Endodermal cell (in vitro differentiated cells): ENCODE results near the gene SH3BP4. TPM values are rescaled to one million over a fixed set of nuclear protein-coding genes. Genes with fewer than 3 reads are reported as not detected.

ENCODE experiments used
- DNase-seq: peaks from one replicate; pipeline ENCODE4 v3.0.0-alpha.2; 2017
- H3K27ac ChIP-seq: 2 replicates; pipeline ENCODE4 v1.5.1; 2013; ENCODE audit warnings: mild to moderate bottlenecking, low read depth, low read length, moderate library complexity
- H3K27me3 ChIP-seq: 2 replicates; pipeline ENCODE4 v1.6.1; 2013; ENCODE audit warnings: mild to moderate bottlenecking, low read length, moderate library complexity; ENCODE audit not compliant: insufficient read depth, control insufficient read depth, poor library complexity, severe bottlenecking
- H3K36me3 ChIP-seq: 2 replicates; pipeline ENCODE4 v1.7.0; 2013; ENCODE audit warnings: mild to moderate bottlenecking, low read length, moderate library complexity; ENCODE audit not compliant: control insufficient read depth, insufficient read depth
- H3K4me1 ChIP-seq: one replicate; pipeline ENCODE4 v1.7.0; 2013; ENCODE audit warnings: low read length; ENCODE audit not compliant: control insufficient read depth, insufficient read depth
- H3K4me3 ChIP-seq: 2 replicates; pipeline ENCODE4 v1.5.1; 2013; ENCODE audit warnings: mild to moderate bottlenecking, low read length, moderate library complexity
- H3K9ac ChIP-seq: 2 replicates; pipeline ENCODE4 v1.6.1; 2013; ENCODE audit warnings: mild to moderate bottlenecking, low read length, moderate library complexity; ENCODE audit not compliant: poor library complexity, severe bottlenecking; ENCODE audit errors: extremely low read depth
- H3K9me3 ChIP-seq: 2 replicates; pipeline ENCODE4 v1.6.1; 2013; ENCODE audit warnings: mild to moderate bottlenecking, low read length, moderate library complexity; ENCODE audit not compliant: control insufficient read depth
- H3K27ac Mint-ChIP-seq: 2 replicates; pipeline ENCODE4 v1.8.0; 2020; ENCODE audit warnings: mixed read lengths
- H3K27me3 Mint-ChIP-seq: 2 replicates; pipeline ENCODE4 v1.8.0; 2021; ENCODE audit warnings: mild to moderate bottlenecking, mixed read lengths; ENCODE audit not compliant: insufficient read depth
- H3K36me3 Mint-ChIP-seq: 2 replicates; pipeline ENCODE4 v1.8.0; 2020; ENCODE audit warnings: low read depth, mixed read lengths
- H3K4me1 Mint-ChIP-seq: 2 replicates; pipeline ENCODE4 v1.8.0; 2020; ENCODE audit warnings: mixed read lengths
- H3K4me3 Mint-ChIP-seq: 2 replicates; pipeline ENCODE4 v1.8.0; 2020; ENCODE audit warnings: mild to moderate bottlenecking, moderate library complexity, mixed read lengths
- H3K9me3 Mint-ChIP-seq: 2 replicates; pipeline ENCODE4 v1.8.0; 2020; ENCODE audit warnings: mild to moderate bottlenecking, mixed read lengths
- WGBS, 2 experiments: methylation state at CpG; one replicate each; pipeline versions ENCODE4 v1.1.5 to v1.1.7; 2013; ENCODE audit warnings: missing lambda C conversion rate in 2 of 2, mixed read lengths in 1 of 2; ENCODE audit not compliant: insufficient coverage in 1 of 2, insufficient read length in 1 of 2; 5-methylcytosine and 5-hydroxymethylcytosine counted together
- total RNA-seq, 2 donors: library from RNA; stranded (reverse); fragmentation: NEBNext Ultra II Directional in 1 of 2; extraction: Animal tissue kit (Norgen Biotek cat#: 25700) in 1 of 2; gene quantifications; 2 replicates in 1 of 2; 3 replicates in 1 of 2; pipeline ENCODE4 v1.2.1, GENCODE V29; 2021
- TF ChIP-seq, protein P1 (sequence below): fragments of 200-600 bp; sonication (generic); conservative IDR thresholded peaks from 2 replicates; pipeline ENCODE4 v1.5.0; 2021; ENCODE audit warnings: antibody characterized with exemption, mild to moderate bottlenecking

The SH3BP4 gene
- total RNA-seq, 2 donors from 2014 or later = 49.1 to 53.4 TPM

DNA sequence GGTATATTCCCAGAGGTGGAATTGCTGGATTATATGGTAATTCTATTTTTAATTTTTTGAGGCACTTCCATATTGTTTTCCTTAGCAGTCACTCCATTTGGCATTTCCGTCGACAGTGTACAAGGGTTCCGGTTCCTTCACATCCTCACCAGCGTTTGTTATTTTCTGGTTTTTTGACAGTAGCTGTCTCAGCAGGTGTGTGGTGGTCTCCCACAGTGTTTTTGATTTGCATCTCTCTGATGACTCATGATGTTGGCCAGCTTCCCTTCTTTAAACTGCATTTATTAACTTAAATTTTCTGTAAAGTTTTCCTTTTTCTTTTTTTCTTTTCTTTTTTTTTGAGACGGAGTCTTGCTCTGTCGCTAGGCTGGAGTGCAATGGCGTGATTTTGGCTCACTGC, 19.7 kb downstream of the SH3BP4 start:
- 93 to 96% methylated on average over 7 of the region's 7 CpGs for WGBS, 2 experiments
- peaks cover 10% of the 10 kb centered on the region for H3K4me1 ChIP-seq
- H3K27ac ChIP-seq = no peak overlapping the region
- Mint-ChIP-seq H3K27me3 (no peaks in the 10 kb centered on the region), H3K9me3 (no peaks in the 10 kb centered on the region), H3K27ac (no peak overlapping the region), H3K36me3 (peaks cover 14% of the 10 kb centered on the region), H3K4me3 (no peak overlapping the region), H3K4me1 (peaks cover 44% of the 10 kb centered on the region)
- H3K9ac ChIP-seq = no peak overlapping the region
- H3K36me3 ChIP-seq = peaks cover 46% of the 10 kb centered on the region
- no peaks in the 10 kb centered on the region for H3K27me3 ChIP-seq
- no peak overlapping the region for H3K4me3 ChIP-seq
- TF ChIP-seq, protein P1, sequence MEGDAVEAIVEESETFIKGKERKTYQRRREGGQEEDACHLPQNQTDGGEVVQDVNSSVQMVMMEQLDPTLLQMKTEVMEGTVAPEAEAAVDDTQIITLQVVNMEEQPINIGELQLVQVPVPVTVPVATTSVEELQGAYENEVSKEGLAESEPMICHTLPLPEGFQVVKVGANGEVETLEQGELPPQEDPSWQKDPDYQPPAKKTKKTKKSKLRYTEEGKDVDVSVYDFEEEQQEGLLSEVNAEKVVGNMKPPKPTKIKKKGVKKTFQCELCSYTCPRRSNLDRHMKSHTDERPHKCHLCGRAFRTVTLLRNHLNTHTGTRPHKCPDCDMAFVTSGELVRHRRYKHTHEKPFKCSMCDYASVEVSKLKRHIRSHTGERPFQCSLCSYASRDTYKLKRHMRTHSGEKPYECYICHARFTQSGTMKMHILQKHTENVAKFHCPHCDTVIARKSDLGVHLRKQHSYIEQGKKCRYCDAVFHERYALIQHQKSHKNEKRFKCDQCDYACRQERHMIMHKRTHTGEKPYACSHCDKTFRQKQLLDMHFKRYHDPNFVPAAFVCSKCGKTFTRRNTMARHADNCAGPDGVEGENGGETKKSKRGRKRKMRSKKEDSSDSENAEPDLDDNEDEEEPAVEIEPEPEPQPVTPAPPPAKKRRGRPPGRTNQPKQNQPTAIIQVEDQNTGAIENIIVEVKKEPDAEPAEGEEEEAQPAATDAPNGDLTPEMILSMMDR = no peak
- no peaks in the 10 kb centered on the region for H3K9me3 ChIP-seq
- no peak for DNase-seq

DNA sequence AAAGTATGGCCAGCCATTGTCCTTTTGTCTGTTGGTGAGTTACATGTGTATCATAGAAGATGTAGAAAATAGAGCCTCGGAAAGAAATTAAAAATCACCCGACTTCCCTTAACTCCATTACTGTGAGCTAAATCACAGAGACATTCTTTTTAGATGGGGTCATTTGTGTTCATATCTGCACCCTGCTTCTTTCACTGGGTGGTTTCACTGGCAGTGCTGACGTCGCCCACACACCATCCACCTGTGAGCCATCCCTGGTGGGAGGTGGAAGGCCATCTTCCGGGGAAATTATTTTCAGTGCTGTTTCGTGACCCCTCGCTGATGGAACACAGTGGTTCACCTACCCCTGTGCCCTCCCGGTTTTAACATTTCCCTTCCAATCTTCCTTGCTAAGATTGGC, 21.2 kb downstream of the SH3BP4 start:
- Mint-ChIP-seq H3K4me1 (peaks cover 51% of the 10 kb centered on the region), H3K36me3 (peaks cover 15% of the 10 kb centered on the region), H3K4me3 (no peak overlapping the region), H3K9me3 (no peaks in the 10 kb centered on the region), H3K27ac (peak overlapping the region; percentile 44), H3K27me3 (no peaks in the 10 kb centered on the region)
- Histone ChIP-seq H3K4me1 (peaks cover 6% of the 10 kb centered on the region), H3K27me3 (no peaks in the 10 kb centered on the region), H3K4me3 (no peak overlapping the region), H3K9ac (no peak overlapping the region), H3K9me3 (no peaks in the 10 kb centered on the region), H3K27ac (no peak overlapping the region), H3K36me3 (peaks cover 42% of the 10 kb centered on the region)
- DNase-seq = no peak
- TF ChIP-seq, protein P1 = no peak
- WGBS, 2 experiments = 91 to 96% methylated on average over 6 to 8 of the region's 8 CpGs

DNA sequence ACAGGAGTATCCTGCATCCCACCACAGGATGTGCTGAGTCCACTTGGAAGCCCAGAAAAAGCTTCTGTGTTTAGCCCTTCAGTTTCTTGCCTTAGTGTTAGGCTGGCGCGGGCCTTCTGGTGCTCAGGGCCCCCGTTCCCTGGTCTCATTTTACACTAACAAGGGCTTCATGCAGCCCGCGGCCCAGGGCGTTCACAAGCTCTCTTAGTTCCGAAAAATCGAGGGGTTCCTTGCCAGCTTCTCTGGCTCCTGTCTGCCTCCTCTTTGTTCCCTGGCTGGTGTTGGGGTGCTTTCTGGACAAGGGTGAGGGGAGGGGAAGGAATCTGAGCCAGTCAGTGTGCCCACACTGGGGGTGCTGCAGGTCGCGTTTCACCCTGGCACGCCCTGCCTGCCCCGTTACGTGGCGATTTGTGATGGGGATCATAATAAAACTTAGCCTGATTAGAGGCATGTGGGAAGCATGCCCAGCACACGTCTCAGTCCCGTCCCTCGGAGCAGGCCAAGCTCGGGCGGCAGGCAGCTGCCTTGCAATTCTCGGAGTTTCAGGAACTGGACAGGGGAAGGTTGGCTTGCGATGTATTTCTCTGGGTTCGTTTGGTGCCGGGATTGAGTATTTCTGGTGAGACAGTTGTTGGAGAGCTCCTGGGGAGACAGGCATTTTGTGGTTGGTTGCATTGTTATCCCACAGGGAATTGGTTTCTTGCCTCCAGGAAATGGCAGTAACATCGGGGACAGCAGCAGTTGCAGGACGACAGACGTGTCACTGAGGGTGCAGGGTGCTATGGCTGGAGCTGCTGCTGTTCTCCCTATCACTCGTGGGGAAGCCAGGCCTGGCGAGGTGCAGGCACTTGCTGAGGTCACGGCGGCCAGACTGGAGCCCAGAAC, 22.9 kb downstream of the SH3BP4 start:
- Mint-ChIP-seq H3K4me1 (peaks cover 45% of the 10 kb centered on the region), H3K36me3 (peaks cover 31% of the 10 kb centered on the region), H3K27me3 (no peaks in the 10 kb centered on the region), H3K4me3 (no peak overlapping the region), H3K9me3 (peaks cover 7% of the 10 kb centered on the region), H3K27ac (peak overlapping the region; percentile 67)
- peaks cover 55% of the 10 kb centered on the region for H3K36me3 ChIP-seq
- DNase-seq = peak; percentile 69
- peak overlapping the region; percentile 64 for H3K27ac ChIP-seq
- H3K4me3 ChIP-seq = no peak overlapping the region
- no peak overlapping the region for H3K9ac ChIP-seq
- 91% methylated on average over 16 to 30 of the region's 30 CpGs for WGBS, 2 experiments
- no peaks in the 10 kb centered on the region for H3K27me3 ChIP-seq
- peaks cover 11% of the 10 kb centered on the region for H3K9me3 ChIP-seq
- H3K4me1 ChIP-seq = no peaks in the 10 kb centered on the region
- TF ChIP-seq, protein P1 = no peak
